Limb (tissue), 2 donors: ENCODE data around the gene AKIP1.
"Not testable (repeated sequence)": the region's sequence is repeated elsewhere in the genome, so short reads cannot be mapped to it uniquely, and the experiment has no call there.

Source experiments
- DNase-seq, 2 donors: peaks; one replicate each; pipeline ENCODE4 v3.0.0-alpha.2; 2016; ENCODE audit errors: extremely low spot score in 2 of 2

Gene AKIP1

GRCh38 chr11:8917157-8917825 is 6.3 kb downstream of the AKIP1 start:
- DNase-seq: peak; percentile 67 to 83

GRCh38 chr11:8922691-8923090 is 11.7 kb downstream of the AKIP1 start:
- no peak for DNase-seq

GRCh38 chr11:8925711-8926110 is 14.7 kb downstream of the AKIP1 start:
- no peak for DNase-seq

- DNase-seq: no peak
Observed at GRCh38 chr11:8926236-8926635, 15.2 kb downstream of the AKIP1 start.

GRCh38 chr11:8927233-8927632 is 16.2 kb downstream of the AKIP1 start:
- DNase-seq: no peak

GRCh38 chr11:8928205-8928604 is 17.2 kb downstream of the AKIP1 start:
- DNase-seq: no peak

- no peak for DNase-seq
Observed at GRCh38 chr11:8928981-8929615, 18.1 kb downstream of the AKIP1 start.

GRCh38 chr11:8930456-8931175 is 19.6 kb downstream of the AKIP1 start:
- DNase-seq: no peak

- no peak for DNase-seq
Observed at GRCh38 chr11:8932564-8933180, 21.7 kb downstream of the AKIP1 start, which contains the start of gene C11orf16. Gene C11orf16, minus strand, starts transcription at chr11:8932947. Its CDS starts 639 bp downstream, at chr11:8932308.

- no peak for DNase-seq
Observed at GRCh38 chr11:8933931-8934330, 22.9 kb downstream of the AKIP1 start.

- no peak for DNase-seq
Observed at GRCh38 chr11:8934742-8935488, 23.9 kb downstream of the AKIP1 start.

GRCh38 chr11:8935789-8936188 is 24.8 kb downstream of the AKIP1 start:
- DNase-seq: not testable (repeated sequence)

- DNase-seq: no peak
Observed at GRCh38 chr11:8937159-8937558, 26.2 kb downstream of the AKIP1 start.

GRCh38 chr11:8937659-8938058 is 26.7 kb downstream of the AKIP1 start:
- DNase-seq: no peak

GRCh38 chr11:8941341-8942103 is 30.5 kb downstream of the AKIP1 start:
- no peak for DNase-seq

- no peak for DNase-seq
Observed at GRCh38 chr11:8942518-8943066, 31.6 kb downstream of the AKIP1 start, which contains the start of gene ASCL3. Gene ASCL3, minus strand, starts transcription at chr11:8943016. Its CDS starts 4,855 bp downstream, at chr11:8938161.

GRCh38 chr11:8947230-8947943 is 36.4 kb downstream of the AKIP1 start:
- no peak for DNase-seq

GRCh38 chr11:8948886-8949285 is 37.9 kb downstream of the AKIP1 start:
- no peak for DNase-seq

GRCh38 chr11:8956860-8957259 is 45.9 kb downstream of the AKIP1 start:
- DNase-seq: no peak
